Endothelial cell of umbilical vein (primary cell): ENCODE results near the gene TMEM131. TPM values are rescaled to one million over a fixed set of nuclear protein-coding genes. Genes with fewer than 3 reads are reported as not detected.
"Not testable (repeated sequence)": the region's sequence is repeated elsewhere in the genome, so short reads cannot be mapped to it uniquely, and the experiment has no call there.

Experiments
- BruUV-seq: library from RNA; stranded (reverse); fragments of 400-500 nt; replicated peaks from 2 replicates; lab custom pipeline; 2021; lab: Mats Ljungman, UMichigan
- CTCF ChIA-PET: fragments of 300-600, 350-600 bp; sonication (Branson Sonifier 250); formaldehyde crosslinking; loops from one replicate; lab custom pipeline; 2021; ENCODE audit warnings: antibody characterized with exemption, inconsistent platforms; lab: Charles Lee
- POLR2A ChIA-PET: fragments of 300-600, 350-600 bp; sonication (Branson Sonifier 250); formaldehyde crosslinking; loops from one replicate; lab custom pipeline; 2021; ENCODE audit warnings: antibody characterized with exemption, inconsistent platforms; lab: Charles Lee
- DNase-seq: peaks from one replicate; pipeline ENCODE4 v3.0.0-alpha.2; 2011; ENCODE audit warnings: low read depth, low spot score
- FAIRE-seq: peaks from 2 replicates; lab custom pipeline; 2011; peaks lifted over from hg19 to GRCh38; lab: Jason Lieb, UNC
- H2AFZ ChIP-seq: 2 replicates; pipeline ENCODE4 v1.6.0; 2012; ENCODE audit warnings: low read depth, low read length, control low read depth, inconsistent platforms
- H3K27ac ChIP-seq: 2 replicates; pipeline ENCODE4 v1.5.1; 2011; ENCODE audit warnings: low read depth, mild to moderate bottlenecking, control low read depth, low read length, moderate library complexity; ENCODE audit not compliant: insufficient read depth
- H3K27me3 ChIP-seq, 2 experiments: 2 replicates each; pipeline versions ENCODE4 v1.6.0 to v1.6.1; 2011; ENCODE audit warnings: low read length in 2 of 2, mixed read lengths in 1 of 2; ENCODE audit not compliant: control insufficient read depth in 2 of 2, insufficient read depth in 2 of 2
- H3K36me3 ChIP-seq, 2 experiments: 2 replicates in 1 of 2; 3 replicates in 1 of 2; pipeline ENCODE4 v1.5.1; 2011; ENCODE audit warnings: low read length in 2 of 2, mild to moderate bottlenecking in 1 of 2, moderate library complexity in 1 of 2; ENCODE audit not compliant: control insufficient read depth in 2 of 2, insufficient read depth in 2 of 2; ENCODE audit errors: extremely low read depth in 1 of 2
- H3K4me1 ChIP-seq: 3 replicates; pipeline ENCODE4 v1.5.1; 2011; ENCODE audit warnings: mild to moderate bottlenecking, low read length; ENCODE audit not compliant: control insufficient read depth, insufficient read depth; ENCODE audit errors: extremely low read depth
- H3K4me2 ChIP-seq: 2 replicates; pipeline ENCODE4 v1.6.1; 2011; ENCODE audit warnings: low read length, control low read depth, mixed read lengths; ENCODE audit not compliant: insufficient read depth
- H3K4me3 ChIP-seq, 3 experiments: fragments of 200-600 bp in 1 of 3; sonication (generic), shearing (Covaris generic) in 1 of 3; replicated peaks in 1 of 3; 2 replicates each; pipeline ENCODE4 v1.5.1; 2011 to 2016; ENCODE audit warnings: control low read depth in 3 of 3, low read length in 3 of 3, mild to moderate bottlenecking in 2 of 3, inconsistent platforms in 1 of 3, low read depth in 1 of 3, moderate library complexity in 1 of 3; ENCODE audit not compliant: insufficient read depth in 1 of 3
- H3K79me2 ChIP-seq: 2 replicates; pipeline ENCODE4 v1.6.0; 2012; ENCODE audit warnings: low read length, inconsistent platforms; ENCODE audit not compliant: control insufficient read depth, insufficient read depth
- H3K9ac ChIP-seq: replicated peaks from 2 replicates; pipeline ENCODE3; 2011; ENCODE audit warnings: low read length, control low read depth; ENCODE audit not compliant: insufficient read depth; ENCODE audit errors: extremely low read depth
- H3K9me1 ChIP-seq: replicated peaks from 3 replicates; pipeline ENCODE4 v1.6.0; 2011; ENCODE audit warnings: mild to moderate bottlenecking, low read length; ENCODE audit not compliant: control insufficient read depth, insufficient read depth; ENCODE audit errors: extremely low read depth
- H3K9me3 ChIP-seq: replicated peaks from 2 replicates; pipeline ENCODE4 v1.5.1; 2012; ENCODE audit warnings: low read length, inconsistent platforms; ENCODE audit not compliant: control insufficient read depth, insufficient read depth
- H4K20me1 ChIP-seq: replicated peaks from 2 replicates; pipeline ENCODE3; 2011; ENCODE audit warnings: mild to moderate bottlenecking, low read length; ENCODE audit not compliant: control insufficient read depth, insufficient read depth; ENCODE audit errors: extremely low read depth
- MAX ChIP-seq: IDR thresholded peaks from 2 replicates; pipeline ENCODE4 v1.6.1; 2011; ENCODE audit not compliant: insufficient read depth, insufficient read length
- dilution Hi-C: fragments of 300-500 bp; cut with MboI; formaldehyde crosslinking; loops from one replicate; pipeline ENCODE4 v1.15.0; 2019; ENCODE audit warnings: low sequenced_read_pairs; ENCODE audit not compliant: extremely low pct_ligation_motif_present
- intact Hi-C: fragments of 100-400 bp; cut with micrococcal nuclease; formaldehyde crosslinking; loops from one replicate; pipeline ENCODE4 v1.10.0; 2022
- polyA plus RNA-seq, 4 experiments: library from polyadenylated mRNA; depleted of rRNA in 3 of 4; stranded (reverse) in 3 of 4; unstranded in 1 of 4; fragments of >200 nt; gene quantifications; 2 replicates each; pipeline versions ENCODE4 v1.2.1 to v1.2.3, GENCODE V29; 2011 to 2012; ENCODE audit warnings: missing spikeins in 1 of 4
- total RNA-seq: library from RNA; stranded (reverse); gene quantifications from 2 replicates; pipeline ENCODE4 v1.2.3, GENCODE V29; 2021

The TMEM131 gene
- total and polyA plus RNA-seq, 2 donors (not counting 3 experiments of a cell fraction or from before 2014, with no cell fraction given): 12.2 to 28.6 TPM

GRCh38 chr2:97956753-97957152, 39.0 kb downstream of the TMEM131 start:
- H2AFZ ChIP-seq, H4K20me1 ChIP-seq, H3K9me3 ChIP-seq, CTCF ChIA-PET, H3K36me3 ChIP-seq, H3K4me2 ChIP-seq, H3K27ac ChIP-seq, intact Hi-C loops, H3K9me1 ChIP-seq, H3K4me1 ChIP-seq, H3K9ac ChIP-seq, POLR2A ChIA-PET, BruUV-seq, dilution Hi-C loops, H3K4me3 ChIP-seq, DNase-seq, FAIRE-seq, H3K27me3 ChIP-seq: not testable (repeated sequence)
- H3K79me2 ChIP-seq: peaks cover 31% of the 10 kb centered on the region

GRCh38 chr2:97953853-97954252, 41.9 kb downstream of the TMEM131 start:
- no peak for TF ChIP-seq MAX
- no peaks in the 10 kb centered on the region for H3K9me3 ChIP-seq
- no peak overlapping the region for H3K9ac ChIP-seq
- H3K79me2 ChIP-seq: peaks cover 35% of the 10 kb centered on the region
- ChIA-PET CTCF (interaction anchor here (1.4 kb wide), 1 partner anchor 39 kb away, joined by 3 read pairs; no protein-coding TSS in a partner anchor), POLR2A (no interaction called here)
- no peak overlapping the region for H3K4me3 ChIP-seq
- no peaks in the 10 kb centered on the region for H3K36me3 ChIP-seq
- H4K20me1 ChIP-seq: peaks cover 9% of the 10 kb centered on the region
- H3K4me2 ChIP-seq: no peak overlapping the region
- intact Hi-C loops: no loop called here
- no peak for DNase-seq
- H3K27ac ChIP-seq: no peak overlapping the region
- H2AFZ ChIP-seq: no peak overlapping the region
- FAIRE-seq: no peak
- no TSS peak for BruUV-seq
- H3K9me1 ChIP-seq: no peaks in the 10 kb centered on the region
- H3K27me3 ChIP-seq: no peaks in the 10 kb centered on the region
- dilution Hi-C loops: no loop called here
- H3K4me1 ChIP-seq: no peaks in the 10 kb centered on the region
